Vein endothelial cell (primary cell): ENCODE results near the gene EMID1. TPM values are rescaled to one million over a fixed set of nuclear protein-coding genes. Genes with fewer than 3 reads are reported as not detected.

ENCODE experiments used
- small RNA-seq: library from RNA; depleted of rRNA; stranded (forward); fragments of <200 nt; gene quantifications from one replicate; pipeline ENCODE3, GENCODE V24; 2012
- total RNA-seq: library from RNA; depleted of rRNA; stranded (reverse); fragments of >200 nt; gene quantifications from 2 replicates; pipeline ENCODE4 v1.2.3, GENCODE V29; 2012

The EMID1 gene
- total RNA-seq = under 0.01 TPM in 1 of 2 replicates, not detected in the other

GRCh38 chr22:29205594-29206371 is at the start of gene EMID1:
EMID1 (plus strand) TSS chr22:29205896; CDS start chr22:29206039, 143 bp downstream.

GRCh38 chr22:29267858-29268510 is 62.3 kb downstream of the EMID1 start, which contains the start of the genes EWSR1 and RHBDD3:
EWSR1 (plus strand) TSS chr22:29268268; CDS start chr22:29268337, 69 bp downstream.
RHBDD3 (minus strand) TSS chr22:29267981; CDS start chr22:29265626, 2,355 bp downstream.

GRCh38 chr22:29306175-29306834 is 100.6 kb downstream of the EMID1 start, which contains the start of gene GAS2L1:
GAS2L1 (plus strand) TSS chr22:29306650; CDS start chr22:29308106, 1,456 bp downstream.

Small RNA genes within 50 kb of the gene (small RNA-seq; reads per million reads assigned to genes)
- gene RNU6-1219P = not detected

Other genes starting within 250 kb of the EMID1 start
- not detected in 2 replicates for gene C22orf31, start 144.1 kb upstream of the EMID1 start, total RNA-seq
- gene KREMEN1, start 132.9 kb upstream of the EMID1 start, total RNA-seq = 0.65 and 0.67 TPM in 2 replicates
- 29.4 and 31.4 TPM in 2 replicates for gene RHBDD3, start 62.1 kb downstream of the EMID1 start, total RNA-seq
- 226 and 264 TPM in 2 replicates for gene EWSR1, start 62.4 kb downstream of the EMID1 start, total RNA-seq
- 27.2 and 38.2 TPM in 2 replicates for gene GAS2L1, start 100.8 kb downstream of the EMID1 start, total RNA-seq
- gene RASL10A, start 109.8 kb downstream of the EMID1 start, total RNA-seq = 0.96 and 1.3 TPM in 2 replicates
- gene AP1B1, start 182.7 kb downstream of the EMID1 start, total RNA-seq = 139 and 142 TPM in 2 replicates
- gene RFPL1, start 232.7 kb downstream of the EMID1 start, total RNA-seq = not detected in 2 replicates